Sigmoid colon (tissue), 7 donors: ENCODE measurements around the gene PDIA4. TPM values are rescaled to one million over a fixed set of nuclear protein-coding genes. Genes with fewer than 3 reads are reported as not detected.
"Not testable (repeated sequence)": the region's sequence is repeated elsewhere in the genome, so short reads cannot be mapped to it uniquely, and the experiment has no call there.

Source experiments
- DNase-seq: peaks from one replicate; pipeline ENCODE4 v3.0.0-alpha.2; 2019
- H3K27ac ChIP-seq, 4 donors: fragments of 200-600 bp; sonication (generic); one replicate each; pipeline ENCODE4 v1.5.1; 2016 to 2019; ENCODE audit warnings: mild to moderate bottlenecking in 1 of 4
- H3K27me3 ChIP-seq, 3 donors: fragments of 200-600 bp; sonication (generic); one replicate each; pipeline ENCODE4 v1.5.1; 2019; ENCODE audit warnings: mild to moderate bottlenecking in 1 of 3
- H3K36me3 ChIP-seq, 4 donors: fragments of 200-600 bp; sonication (generic); one replicate each; pipeline ENCODE4 v1.5.1; 2016 to 2019
- H3K4me1 ChIP-seq, 4 donors: fragments of 200-600 bp; sonication (generic); one replicate each; pipeline ENCODE4 v1.5.1; 2017 to 2019
- H3K4me3 ChIP-seq, 4 donors: fragments of 200-600 bp; sonication (generic); one replicate each; pipeline ENCODE4 v1.5.1; 2017 to 2019; ENCODE audit warnings: mild to moderate bottlenecking in 2 of 4, moderate library complexity in 1 of 4
- H3K9me3 ChIP-seq, 4 donors: fragments of 200-600 bp in 3 of 4; sonication (generic) in 3 of 4; one replicate each; pipeline versions ENCODE4 v1.5.1 to v1.6.1; 2013 to 2019
- EP300 ChIP-seq, 4 donors: sonication (generic); formaldehyde crosslinking; IDR thresholded peaks; one replicate each; pipeline ENCODE4 v1.6.1; 2017; ENCODE audit warnings: antibody characterized with exemption in 4 of 4
- POLR2A ChIP-seq, 2 donors: fragments of 450-650 bp; IDR thresholded peaks; one replicate each; pipeline ENCODE4 v1.6.1; 2016; ENCODE audit warnings: antibody characterized with exemption in 2 of 2, mild to moderate bottlenecking in 2 of 2, moderate library complexity in 2 of 2
- POLR2AphosphoS5 ChIP-seq, 4 donors: sonication (generic); formaldehyde crosslinking; IDR thresholded peaks; one replicate each; pipeline ENCODE4 v1.6.1; 2017; ENCODE audit warnings: antibody characterized with exemption in 4 of 4
- WGBS, 2 donors: extraction: QIAGEN DNeasy Blood & Tissue Kit; methylation state at CpG; one replicate each; pipeline ENCODE4 v1.1.7; 2013; 5-methylcytosine and 5-hydroxymethylcytosine counted together
- intact Hi-C: fragments of 100-400 bp; cut with DNase I; formaldehyde crosslinking; loops from one replicate; pipeline ENCODE4 v1.15.1; 2023
- polyA plus RNA-seq, 3 donors: library from polyadenylated mRNA; stranded (reverse); fragments of 200-250 nt; gene quantifications; one replicate each; pipeline ENCODE4 v1.2.3, GENCODE V29; 2013
- total RNA-seq, 4 donors: library from RNA; depleted of rRNA; stranded (reverse); fragments of >200 nt; gene quantifications; one replicate each; pipeline ENCODE4 v1.1.0, GENCODE V29; 2016
- TF ChIP-seq, protein P1 (sequence below), 4 experiments: fragments of 450-650 bp in 3 of 4; fragments of 200-600 bp in 1 of 4; IDR thresholded peaks; one replicate each; pipeline ENCODE4 v1.5.1; 2016 to 2019; ENCODE audit warnings: antibody characterized with exemption in 4 of 4, mild to moderate bottlenecking in 3 of 4, moderate library complexity in 2 of 4
- donor health status: healthy with polysubstance abuse.
- donor health status: Bipolar disorder and iron deficiency.
- donor health status: healthy.

Gene PDIA4
- total and polyA plus RNA-seq, 7 donors = 11.4 to 183 (median 40.9) TPM

DNA sequence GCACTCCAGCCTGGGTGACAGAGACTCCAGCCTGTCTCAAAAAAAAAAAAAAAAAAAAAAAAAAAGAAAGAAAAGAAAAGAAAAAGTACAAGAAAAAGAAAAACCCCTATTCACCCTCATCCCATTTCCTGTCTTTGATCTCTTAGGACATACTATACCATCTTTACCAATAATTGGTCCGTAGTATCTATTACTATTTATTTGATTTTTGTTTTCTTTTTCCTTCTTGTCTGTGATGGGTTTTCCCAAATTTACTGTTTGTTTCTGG lies 41.6 kb downstream of the PDIA4 start:
- 17 to 53% methylated on average over 1 of the region's 1 CpG for WGBS, 2 donors
- intact Hi-C loops = loop anchor here (1.0 to 5.0 kb wide), 4 partner anchors 42 to 289 kb away; partner anchors contain the start of genes CUL1, PDIA4 and ZNF786
- Histone ChIP-seq H3K27ac (peak overlapping the region; percentile 82 to 89 (median 84)), H3K36me3 (no peaks in the 10 kb centered on the region), H3K4me3 (peak overlapping the region in 2 of 4 donors; percentile 64 to 65), H3K4me1 (peaks cover 0 to 36% (median 28%) of the 10 kb centered on the region in 4 donors), H3K9me3 (no peaks in the 10 kb centered on the region), H3K27me3 (no peaks in the 10 kb centered on the region)
- TF ChIP-seq POLR2AphosphoS5 (IDR thresholded peaks at IDR 0.05) (no peak), POLR2A (IDR thresholded peaks at IDR 0.05) (no peak), EP300 (IDR thresholded peaks at IDR 0.05) (no peak)
- TF ChIP-seq, protein P1, sequence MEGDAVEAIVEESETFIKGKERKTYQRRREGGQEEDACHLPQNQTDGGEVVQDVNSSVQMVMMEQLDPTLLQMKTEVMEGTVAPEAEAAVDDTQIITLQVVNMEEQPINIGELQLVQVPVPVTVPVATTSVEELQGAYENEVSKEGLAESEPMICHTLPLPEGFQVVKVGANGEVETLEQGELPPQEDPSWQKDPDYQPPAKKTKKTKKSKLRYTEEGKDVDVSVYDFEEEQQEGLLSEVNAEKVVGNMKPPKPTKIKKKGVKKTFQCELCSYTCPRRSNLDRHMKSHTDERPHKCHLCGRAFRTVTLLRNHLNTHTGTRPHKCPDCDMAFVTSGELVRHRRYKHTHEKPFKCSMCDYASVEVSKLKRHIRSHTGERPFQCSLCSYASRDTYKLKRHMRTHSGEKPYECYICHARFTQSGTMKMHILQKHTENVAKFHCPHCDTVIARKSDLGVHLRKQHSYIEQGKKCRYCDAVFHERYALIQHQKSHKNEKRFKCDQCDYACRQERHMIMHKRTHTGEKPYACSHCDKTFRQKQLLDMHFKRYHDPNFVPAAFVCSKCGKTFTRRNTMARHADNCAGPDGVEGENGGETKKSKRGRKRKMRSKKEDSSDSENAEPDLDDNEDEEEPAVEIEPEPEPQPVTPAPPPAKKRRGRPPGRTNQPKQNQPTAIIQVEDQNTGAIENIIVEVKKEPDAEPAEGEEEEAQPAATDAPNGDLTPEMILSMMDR (IDR thresholded peaks at IDR 0.05) = no peak
- no peak for DNase-seq

DNA sequence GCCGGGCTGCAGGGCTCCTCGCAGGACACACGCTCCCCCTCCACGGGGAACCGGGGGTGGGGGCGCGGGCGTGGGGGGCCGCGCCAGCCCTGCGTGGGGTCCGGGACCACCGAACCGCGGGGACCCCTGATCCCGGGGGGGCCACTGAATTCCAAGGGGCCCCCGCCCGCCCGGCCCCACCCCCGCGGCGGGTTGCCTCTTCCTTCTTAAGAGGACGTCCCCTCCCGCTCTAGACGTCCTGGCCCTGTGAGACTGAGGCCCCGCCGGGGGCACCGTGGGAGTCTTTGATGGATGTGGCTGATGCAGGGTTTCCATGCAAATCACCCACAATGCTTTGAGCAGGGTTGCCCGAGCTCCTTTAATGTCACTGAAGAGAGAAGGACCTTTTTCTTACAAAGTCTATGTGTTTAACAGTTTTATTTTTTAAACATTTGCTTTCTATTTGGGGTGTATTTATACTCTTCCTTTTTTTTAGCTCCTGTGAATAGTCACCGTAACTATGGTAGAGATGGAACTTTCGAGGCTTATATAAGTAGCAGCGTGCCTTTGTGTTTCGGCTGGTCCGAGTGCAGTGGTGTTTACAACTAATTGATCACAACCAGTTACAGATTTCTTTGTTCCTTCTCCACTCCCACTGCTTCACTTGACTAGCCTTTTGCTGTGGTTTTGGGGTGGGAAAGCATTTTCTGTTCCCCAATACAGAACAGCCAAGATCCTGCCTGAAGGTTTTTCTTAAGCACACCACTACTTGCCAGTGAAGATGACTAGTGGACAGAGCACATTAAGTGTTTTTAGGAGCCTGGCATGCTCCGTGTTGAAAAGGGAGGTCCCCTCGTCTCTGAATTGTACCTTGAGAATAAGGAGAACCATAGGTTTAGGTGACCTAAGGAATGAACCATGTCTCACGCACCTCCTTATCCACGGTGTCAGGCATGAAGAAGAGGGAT lies 44.8 kb downstream of the PDIA4 start:
- no peaks in the 10 kb centered on the region for H3K36me3 ChIP-seq
- peak in 1 of 4 donors; percentile 12 for TF ChIP-seq POLR2AphosphoS5 (IDR thresholded peaks at IDR 0.05)
- no peak for TF ChIP-seq EP300 (IDR thresholded peaks at IDR 0.05)
- TF ChIP-seq, protein P1 (IDR thresholded peaks at IDR 0.05) = no peak
- no peak for TF ChIP-seq POLR2A (IDR thresholded peaks at IDR 0.05)
- H3K4me1 ChIP-seq = peaks cover 0 to 35% (median 27%) of the 10 kb centered on the region in 4 donors
- no peaks in the 10 kb centered on the region for H3K27me3 ChIP-seq
- DNase-seq = no peak
- peak overlapping the region; percentile 29 to 59 (median 48) for H3K27ac ChIP-seq
- WGBS, 2 donors = 1% methylated on average over 38 of the region's 38 CpGs
- peak overlapping the region; percentile 40 to 72 (median 60) for H3K4me3 ChIP-seq
- intact Hi-C loops = no loop called here
- H3K9me3 ChIP-seq = no peaks in the 10 kb centered on the region

DNA sequence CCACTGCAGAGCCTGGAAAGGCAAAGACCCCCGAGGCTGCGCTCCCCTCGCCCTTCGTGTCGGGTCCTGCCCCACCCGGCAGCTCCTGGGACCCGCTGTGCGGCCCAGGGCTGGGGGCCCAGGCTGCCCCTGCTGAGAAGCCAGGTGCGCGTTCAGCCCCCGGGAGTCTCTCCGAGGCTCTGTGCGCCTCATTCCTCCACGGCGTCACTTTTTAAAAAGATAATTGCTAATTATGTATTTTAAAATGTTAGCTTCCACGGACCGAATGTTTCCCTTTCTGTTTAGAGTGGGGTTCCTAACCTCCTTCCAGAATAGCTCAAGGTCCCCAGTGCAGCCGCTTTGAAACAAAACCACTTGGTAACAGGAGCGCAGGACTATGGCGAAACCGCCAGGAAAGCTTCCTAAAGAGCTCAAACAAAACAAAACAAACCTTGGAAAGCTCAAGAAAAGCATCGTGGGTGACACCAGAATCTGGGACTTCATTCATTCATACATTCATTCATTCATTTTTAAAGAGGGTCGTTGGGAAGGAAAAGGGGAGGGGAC lies 45.6 kb downstream of the PDIA4 start:
- Histone ChIP-seq H3K9me3 (no peaks in the 10 kb centered on the region), H3K4me1 (peaks cover 0 to 28% (median 21%) of the 10 kb centered on the region in 4 donors), H3K27me3 (no peaks in the 10 kb centered on the region), H3K36me3 (no peaks in the 10 kb centered on the region), H3K4me3 (peak overlapping the region; percentile 40 to 72 (median 60)), H3K27ac (peak overlapping the region; percentile 29 to 59 (median 48))
- TF ChIP-seq, protein P1 (IDR thresholded peaks at IDR 0.05) = no peak
- TF ChIP-seq EP300 (IDR thresholded peaks at IDR 0.05) = no peak
- intact Hi-C loops = no loop called here
- DNase-seq = no peak
- WGBS, 2 donors = 1% methylated on average over 23 of the region's 23 CpGs

- H3K36me3 ChIP-seq = no peaks in the 10 kb centered on the region
- H3K27me3 ChIP-seq = peaks cover 0 to 4% (median 0%) of the 10 kb centered on the region in 3 donors
- no peak for DNase-seq
- 71 to 77% methylated on average over 9 of the region's 9 CpGs for WGBS, 2 donors
- intact Hi-C loops = no loop called here
- H3K9me3 ChIP-seq = no peaks in the 10 kb centered on the region
- H3K27ac ChIP-seq = no peak overlapping the region
- H3K4me1 ChIP-seq = peaks cover 0 to 24% (median 17%) of the 10 kb centered on the region in 4 donors
- TF ChIP-seq, protein P1 (IDR thresholded peaks at IDR 0.05) = no peak
- no peak for TF ChIP-seq EP300 (IDR thresholded peaks at IDR 0.05)
- no peak for TF ChIP-seq POLR2AphosphoS5 (IDR thresholded peaks at IDR 0.05)
- TF ChIP-seq POLR2A (IDR thresholded peaks at IDR 0.05) = no peak
- H3K4me3 ChIP-seq = no peak overlapping the region
Observed at GRCh38 chr7:148979827-148980226, 48.5 kb downstream of the PDIA4 start.

DNA sequence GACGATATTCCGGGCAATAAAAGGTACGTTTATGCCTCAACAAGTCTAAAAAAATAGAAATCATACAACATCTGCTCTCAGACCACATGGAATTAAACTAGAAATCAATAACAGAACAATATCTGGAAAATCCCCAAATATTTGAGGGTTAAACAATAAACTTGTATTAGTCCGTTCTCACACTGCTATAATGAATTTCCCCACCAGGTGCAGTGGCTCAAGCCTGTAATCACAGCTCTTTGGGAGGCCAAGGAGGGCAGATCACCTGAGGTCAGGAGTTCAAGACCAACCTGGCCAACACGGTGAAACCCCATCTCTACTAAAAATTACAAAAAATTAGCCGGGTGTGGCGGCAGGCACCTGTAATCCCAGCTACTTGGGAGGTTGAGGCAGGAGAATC lies 49.2 kb downstream of the PDIA4 start:
- H3K4me3 ChIP-seq, H3K36me3 ChIP-seq, H3K27me3 ChIP-seq, DNase-seq, H3K27ac ChIP-seq, H3K9me3 ChIP-seq, intact Hi-C loops: not testable (repeated sequence)
- WGBS, 2 donors = 53 to 78% methylated on average over 7 of the region's 7 CpGs
- peaks cover 0 to 16% (median 11%) of the 10 kb centered on the region in 4 donors for H3K4me1 ChIP-seq
